Esophagus muscularis mucosa (tissue), 4 donors: ENCODE data around the gene CREB3L4. TPM values are rescaled to one million over a fixed set of nuclear protein-coding genes. Genes with fewer than 3 reads are reported as not detected.

Experiments
- DNase-seq: peaks from one replicate; pipeline ENCODE4 v3.0.0-alpha.2; 2017; ENCODE audit errors: extremely low spot score
- H3K27ac ChIP-seq, 4 donors: fragments of 200-600 bp; sonication (generic); replicated peaks in 1 of 4; 1 replicate in 3 of 4; 2 replicates in 1 of 4; pipeline ENCODE4 v1.5.1; 2016 to 2019; ENCODE audit warnings: mild to moderate bottlenecking in 1 of 4
- H3K27me3 ChIP-seq, 4 donors: fragments of 200-600 bp; sonication (generic); one replicate each; pipeline versions ENCODE4 v1.5.1 to v1.6.0; 2016 to 2019
- H3K36me3 ChIP-seq, 4 donors: fragments of 200-600 bp; sonication (generic); one replicate each; pipeline ENCODE4 v1.5.1; 2016 to 2019
- H3K4me1 ChIP-seq, 4 donors: fragments of 200-600 bp; sonication (generic); one replicate each; pipeline ENCODE4 v1.5.1; 2016 to 2019
- H3K4me3 ChIP-seq, 4 donors: fragments of 200-600 bp; sonication (generic); 1 replicate in 2 of 4; 2 replicates in 2 of 4; pipeline ENCODE4 v1.5.1; 2016 to 2019; ENCODE audit warnings: mild to moderate bottlenecking in 4 of 4, moderate library complexity in 1 of 4
- H3K9me3 ChIP-seq, 4 donors: fragments of 200-600 bp; sonication (generic); 1 replicate in 3 of 4; 2 replicates in 1 of 4; pipeline ENCODE4 v1.5.1; 2016 to 2019
- EP300 ChIP-seq: sonication (generic); formaldehyde crosslinking; IDR thresholded peaks from one replicate; pipeline ENCODE4 v1.6.1; 2017; ENCODE audit warnings: antibody characterized with exemption
- POLR2A ChIP-seq: fragments of 450-650 bp; IDR thresholded peaks from one replicate; pipeline ENCODE4 v1.6.1; 2017; ENCODE audit warnings: antibody characterized with exemption, moderate library complexity, mild to moderate bottlenecking, low read depth
- POLR2AphosphoS5 ChIP-seq, 2 donors: sonication (generic); formaldehyde crosslinking; IDR thresholded peaks; one replicate each; pipeline ENCODE4 v1.6.1; 2017; ENCODE audit warnings: antibody characterized with exemption in 2 of 2
- WGBS: methylation state at CpG from one replicate; pipeline ENCODE4 v1.1.5; 2018; 5-methylcytosine and 5-hydroxymethylcytosine counted together
- intact Hi-C: fragments of 100-400 bp; cut with DNase I; formaldehyde crosslinking; loops from one replicate; pipeline ENCODE4 v1.15.1; 2023
- total RNA-seq, 4 donors: library from RNA; depleted of rRNA; stranded (reverse); fragments of >200 nt; gene quantifications; one replicate each; pipeline versions ENCODE4 v1.1.0 to v1.2.1, GENCODE V29; 2016
- TF ChIP-seq, protein P1 (sequence below), 3 experiments: fragments of 200-600 bp in 2 of 3; fragments of 450-650 bp in 1 of 3; sonication (generic) in 2 of 3; IDR thresholded peaks; one replicate each; pipeline ENCODE4 v1.5.1; 2017 to 2019; ENCODE audit warnings: antibody characterized with exemption in 3 of 3, mild to moderate bottlenecking in 2 of 3, moderate library complexity in 1 of 3

CREB3L4 gene
- total RNA-seq, 4 donors from 2014 or later: 2.9 to 7.6 (median 6.8) TPM

DNA sequence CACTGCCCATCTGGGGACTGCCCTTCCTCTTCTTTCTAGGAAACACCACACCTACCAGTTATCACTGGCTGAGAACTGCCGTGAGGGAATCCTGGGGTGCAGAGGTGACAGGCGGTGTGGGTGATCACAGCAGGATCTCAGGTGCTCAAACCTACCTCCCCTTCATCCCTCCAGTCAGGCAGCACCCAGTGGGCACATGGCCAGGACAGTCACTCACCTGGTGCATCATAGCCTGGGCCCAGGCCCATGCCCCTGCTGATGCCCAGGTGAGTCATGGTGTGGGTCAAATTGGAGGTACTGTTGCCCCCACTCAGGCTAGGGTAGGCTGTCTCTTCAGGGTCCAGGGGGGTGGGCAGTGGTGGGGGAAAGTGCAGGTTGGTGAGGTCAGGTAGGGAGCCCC is 15.9 kb upstream of the CREB3L4 start:
- DNase-seq: no peak
- peaks cover 16 to 45% (median 37%) of the 10 kb centered on the region in 4 donors for H3K4me1 ChIP-seq
- peaks cover 57 to 81% (median 79%) of the 10 kb centered on the region in 4 donors for H3K36me3 ChIP-seq
- 92% methylated on average over 2 of the region's 2 CpGs for WGBS
- no peak overlapping the region for H3K27ac ChIP-seq
- intact Hi-C loops: no loop called here
- no peaks in the 10 kb centered on the region for H3K27me3 ChIP-seq
- no peak overlapping the region for H3K4me3 ChIP-seq
- TF ChIP-seq POLR2AphosphoS5 (IDR thresholded peaks at IDR 0.05) (no peak), POLR2A (no peak), EP300 (no peak)
- TF ChIP-seq, protein P1, sequence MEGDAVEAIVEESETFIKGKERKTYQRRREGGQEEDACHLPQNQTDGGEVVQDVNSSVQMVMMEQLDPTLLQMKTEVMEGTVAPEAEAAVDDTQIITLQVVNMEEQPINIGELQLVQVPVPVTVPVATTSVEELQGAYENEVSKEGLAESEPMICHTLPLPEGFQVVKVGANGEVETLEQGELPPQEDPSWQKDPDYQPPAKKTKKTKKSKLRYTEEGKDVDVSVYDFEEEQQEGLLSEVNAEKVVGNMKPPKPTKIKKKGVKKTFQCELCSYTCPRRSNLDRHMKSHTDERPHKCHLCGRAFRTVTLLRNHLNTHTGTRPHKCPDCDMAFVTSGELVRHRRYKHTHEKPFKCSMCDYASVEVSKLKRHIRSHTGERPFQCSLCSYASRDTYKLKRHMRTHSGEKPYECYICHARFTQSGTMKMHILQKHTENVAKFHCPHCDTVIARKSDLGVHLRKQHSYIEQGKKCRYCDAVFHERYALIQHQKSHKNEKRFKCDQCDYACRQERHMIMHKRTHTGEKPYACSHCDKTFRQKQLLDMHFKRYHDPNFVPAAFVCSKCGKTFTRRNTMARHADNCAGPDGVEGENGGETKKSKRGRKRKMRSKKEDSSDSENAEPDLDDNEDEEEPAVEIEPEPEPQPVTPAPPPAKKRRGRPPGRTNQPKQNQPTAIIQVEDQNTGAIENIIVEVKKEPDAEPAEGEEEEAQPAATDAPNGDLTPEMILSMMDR (IDR thresholded peaks at IDR 0.05): no peak
- no peaks in the 10 kb centered on the region for H3K9me3 ChIP-seq

DNA sequence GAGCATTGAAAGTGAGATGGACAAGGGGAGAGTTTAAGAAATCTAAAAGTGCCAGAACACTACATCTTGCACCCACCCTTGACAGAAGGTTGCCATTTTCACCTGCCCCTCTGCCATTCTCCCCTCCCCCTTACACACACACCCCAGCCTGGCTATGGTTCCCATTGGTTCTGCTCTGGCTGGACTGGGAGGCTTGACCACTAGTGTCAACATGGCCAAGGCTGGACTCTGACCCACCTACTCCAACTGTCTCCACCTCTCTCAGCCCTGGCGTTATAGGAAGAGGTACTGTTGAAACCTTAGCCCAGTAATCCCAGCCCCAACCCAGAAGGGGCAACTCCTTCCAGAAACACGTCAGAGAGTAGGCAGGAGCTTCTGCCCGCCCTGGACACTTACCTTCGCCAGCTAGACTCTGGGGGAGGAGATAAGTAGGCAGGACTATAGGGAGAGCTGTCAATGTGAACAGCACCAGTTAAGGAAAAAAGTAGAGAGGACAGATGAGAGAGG is 13.8 kb upstream of the CREB3L4 start:
- no peak for DNase-seq
- H3K27me3 ChIP-seq: no peaks in the 10 kb centered on the region
- H3K9me3 ChIP-seq: no peaks in the 10 kb centered on the region
- TF ChIP-seq POLR2AphosphoS5 (IDR thresholded peaks at IDR 0.05) (no peak), EP300 (no peak), POLR2A (no peak)
- TF ChIP-seq, protein P1 (IDR thresholded peaks at IDR 0.05): no peak
- H3K27ac ChIP-seq: no peak overlapping the region
- peaks cover 44 to 60% (median 60%) of the 10 kb centered on the region in 4 donors for H3K36me3 ChIP-seq
- no peak overlapping the region for H3K4me3 ChIP-seq
- H3K4me1 ChIP-seq: peaks cover 24 to 50% (median 43%) of the 10 kb centered on the region in 4 donors
- WGBS: 78% methylated on average over 4 of the region's 4 CpGs
- intact Hi-C loops: no loop called here

DNA sequence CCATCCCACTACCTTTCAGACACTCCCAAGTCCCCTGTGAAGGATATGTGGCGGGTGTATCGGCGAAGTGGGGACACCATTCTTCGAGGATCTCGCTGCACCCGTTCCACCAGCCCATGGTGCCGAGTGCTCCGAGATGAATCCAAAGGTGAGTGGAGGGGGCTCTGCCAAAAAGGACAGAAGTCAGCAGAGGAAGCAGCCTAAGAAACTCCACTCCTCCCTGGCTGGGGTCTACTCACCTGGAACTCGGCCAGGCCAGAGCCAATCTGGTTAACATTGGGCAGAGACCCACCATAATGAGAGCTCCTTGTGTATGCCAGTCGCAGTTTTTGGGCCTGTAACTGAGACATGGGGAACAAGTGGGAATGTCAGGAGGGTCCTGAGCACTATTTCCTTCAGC is 12.9 kb upstream of the CREB3L4 start:
- TF ChIP-seq, protein P1 (IDR thresholded peaks at IDR 0.05): no peak
- TF ChIP-seq EP300 (no peak), POLR2A (no peak), POLR2AphosphoS5 (IDR thresholded peaks at IDR 0.05) (no peak)
- no peaks in the 10 kb centered on the region for H3K9me3 ChIP-seq
- intact Hi-C loops: no loop called here
- H3K27ac ChIP-seq: no peak overlapping the region
- H3K27me3 ChIP-seq: no peaks in the 10 kb centered on the region
- 93% methylated on average over 10 of the region's 10 CpGs for WGBS
- no peak overlapping the region for H3K4me3 ChIP-seq
- peaks cover 33 to 59% (median 51%) of the 10 kb centered on the region in 4 donors for H3K4me1 ChIP-seq
- no peak for DNase-seq
- peaks cover 38 to 56% (median 54%) of the 10 kb centered on the region in 4 donors for H3K36me3 ChIP-seq

DNA sequence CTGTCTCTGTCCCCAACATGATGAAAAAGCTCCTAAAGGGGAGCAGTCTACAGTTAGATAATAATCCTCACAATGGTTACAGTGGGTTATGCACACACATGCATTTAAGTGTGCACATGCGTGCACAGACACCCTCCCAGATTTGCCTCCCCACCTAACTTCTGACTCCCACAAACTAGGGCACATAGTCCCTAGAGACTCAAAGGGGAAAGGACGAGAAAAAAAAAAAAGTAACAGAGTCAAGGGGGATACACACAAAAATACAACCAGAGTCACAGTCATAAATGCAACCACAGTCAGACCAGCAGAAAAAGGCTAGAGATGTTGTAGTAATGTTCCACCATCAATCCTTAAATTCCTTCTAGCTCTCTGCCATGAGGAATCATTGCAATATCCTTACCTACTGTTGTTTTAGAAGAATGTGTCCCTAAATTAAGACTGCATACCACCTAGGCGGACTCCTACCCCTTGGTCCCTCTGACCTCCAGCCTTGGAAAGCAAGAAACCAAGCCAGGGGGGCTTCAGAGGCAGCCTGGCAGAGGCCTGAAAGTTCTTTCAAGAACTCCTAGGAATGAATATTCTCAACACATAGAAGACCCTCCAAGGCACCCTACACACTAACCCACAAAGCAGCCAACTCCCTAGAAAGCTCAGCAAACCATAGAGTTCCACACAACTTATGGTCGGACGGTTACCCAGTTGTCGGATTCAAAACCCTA is 10.5 kb upstream of the CREB3L4 start:
- Histone ChIP-seq H3K4me3 (peak overlapping the region; percentile 80 to 95 (median 91)), H3K36me3 (peaks cover 15 to 49% (median 46%) of the 10 kb centered on the region in 4 donors), H3K27me3 (no peaks in the 10 kb centered on the region), H3K4me1 (peaks cover 49 to 78% (median 65%) of the 10 kb centered on the region in 4 donors), H3K9me3 (no peaks in the 10 kb centered on the region), H3K27ac (peak overlapping the region; percentile 91 to 96 (median 95))
- WGBS: 27% methylated on average over 6 of the region's 6 CpGs
- no peak for DNase-seq
- intact Hi-C loops: no loop called here
- TF ChIP-seq POLR2AphosphoS5 (IDR thresholded peaks at IDR 0.05) (no peak), POLR2A (no peak)

DNA sequence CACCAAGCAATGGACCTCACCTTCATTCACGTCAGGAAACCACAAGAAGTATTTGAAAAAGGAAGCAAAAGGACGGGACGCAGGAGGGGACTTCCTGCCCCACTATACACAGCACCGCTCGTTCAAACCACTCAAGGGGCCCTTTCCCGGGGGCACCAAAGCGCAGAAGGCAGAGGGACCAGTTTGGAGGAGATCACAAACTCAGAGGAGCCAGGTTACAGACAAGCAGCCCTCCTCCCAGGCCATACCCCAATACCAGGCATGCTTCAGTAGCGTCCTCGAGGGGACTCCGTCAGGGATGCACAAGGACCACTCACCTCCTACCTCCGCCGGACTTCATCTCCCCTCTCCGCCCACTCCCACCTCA is 10.0 kb upstream of the CREB3L4 start:
- intact Hi-C loops: no loop called here
- Histone ChIP-seq H3K4me1 (peaks cover 54 to 84% (median 70%) of the 10 kb centered on the region in 4 donors), H3K27ac (peak overlapping the region; percentile 91 to 96 (median 95)), H3K36me3 (peaks cover 9 to 43% (median 41%) of the 10 kb centered on the region in 4 donors), H3K4me3 (peak overlapping the region; percentile 80 to 95 (median 91)), H3K9me3 (no peaks in the 10 kb centered on the region), H3K27me3 (no peaks in the 10 kb centered on the region)
- WGBS: under 1% methylated on average over 13 of the region's 13 CpGs
- no peak for TF ChIP-seq EP300
- TF ChIP-seq POLR2A: no peak
- TF ChIP-seq POLR2AphosphoS5 (IDR thresholded peaks at IDR 0.05): no peak
- TF ChIP-seq, protein P1 (IDR thresholded peaks at IDR 0.05): no peak
- no peak for DNase-seq
